Jurkat, Clone E6-1 (cell line): ENCODE measurements around the gene NKAPL.

Experiments used
- DNase-seq: peaks from one replicate; pipeline ENCODE4 v3.0.0-alpha.2; 2011; ENCODE audit warnings: low read depth, low spot score
- H3K4me3 ChIP-seq: 2 replicates; pipeline ENCODE4 v1.5.1; 2011; ENCODE audit warnings: mild to moderate bottlenecking, low read length, control low read depth, moderate library complexity

NKAPL gene

GRCh38 chr6:28240471-28240870 is 18.6 kb upstream of the NKAPL start:
- no peak for DNase-seq
- no peak overlapping the region for H3K4me3 ChIP-seq

- no peak for DNase-seq
- no peak overlapping the region for H3K4me3 ChIP-seq
Measured at GRCh38 chr6:28243946-28244345, 15.2 kb upstream of the NKAPL start.

- no peak for DNase-seq
- no peak overlapping the region for H3K4me3 ChIP-seq
Measured at GRCh38 chr6:28245206-28245941, 13.7 kb upstream of the NKAPL start.

GRCh38 chr6:28248916-28249315 is 10.2 kb upstream of the NKAPL start:
- no peak for DNase-seq
- H3K4me3 ChIP-seq = no peak overlapping the region

DNA sequence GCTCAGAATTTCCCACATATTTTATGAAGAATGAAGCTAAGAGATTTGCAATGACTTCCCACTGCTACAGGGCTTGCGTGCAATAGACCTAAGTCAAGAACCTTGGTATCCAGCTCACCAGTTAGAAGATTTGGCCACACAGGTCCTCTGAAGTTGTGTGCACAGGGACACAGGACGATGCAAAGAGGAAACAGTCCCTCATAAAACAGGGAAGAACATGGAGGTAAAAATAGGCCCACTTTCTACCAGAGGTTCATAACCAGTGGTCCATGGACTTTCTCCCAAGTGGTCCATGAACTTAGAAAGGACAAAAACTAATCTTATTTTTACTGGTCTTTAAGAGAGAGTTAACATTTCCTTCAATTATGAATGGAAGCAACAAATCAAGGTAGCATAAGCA is 8.3 kb upstream of the NKAPL start:
- no peak overlapping the region for H3K4me3 ChIP-seq
- no peak for DNase-seq

DNA sequence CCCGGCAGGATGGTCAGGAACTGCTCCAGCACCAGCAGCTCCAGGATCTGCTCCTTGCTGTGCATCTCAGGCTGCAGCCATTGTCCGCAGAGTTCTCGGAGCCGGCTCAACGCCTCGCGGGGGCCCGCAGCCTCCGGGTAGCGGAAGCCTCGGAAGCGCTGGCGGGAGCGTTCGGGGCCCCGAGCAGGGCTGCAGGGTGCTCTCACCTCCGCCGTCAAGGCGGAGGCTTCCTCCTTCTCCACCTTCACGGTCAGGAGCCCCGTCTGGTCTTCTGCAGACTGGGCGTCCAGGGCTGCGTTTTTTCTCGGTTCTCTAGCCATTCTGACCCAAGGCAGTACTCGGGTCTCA is 7.5 kb upstream of the NKAPL start:
- DNase-seq = no peak
- peak overlapping the region; percentile 88 for H3K4me3 ChIP-seq

GRCh38 chr6:28252009-28252975 is 6.8 kb upstream of the NKAPL start, which contains the start of gene ZKSCAN4:
Gene ZKSCAN4, minus strand, starts transcription at chr6:28252269. Its CDS starts 289 bp downstream, at chr6:28251980.
- peak within 1 kb of the TSS; percentile 88 for H3K4me3 ChIP-seq
- peak; percentile 91 for DNase-seq

GRCh38 chr6:28254121-28254519 is 5.0 kb upstream of the NKAPL start:
- no peak overlapping the region for H3K4me3 ChIP-seq
- DNase-seq = no peak

GRCh38 chr6:28257042-28257441 is 2.1 kb upstream of the NKAPL start:
- no peak for DNase-seq
- H3K4me3 ChIP-seq = no peak overlapping the region

GRCh38 chr6:28263922-28264321 is 4.8 kb downstream of the NKAPL start:
- no peak for DNase-seq
- H3K4me3 ChIP-seq = no peak overlapping the region

GRCh38 chr6:28264834-28265401 is 5.8 kb downstream of the NKAPL start:
- no peak overlapping the region for H3K4me3 ChIP-seq
- no peak for DNase-seq

GRCh38 chr6:28266563-28266961 is 7.5 kb downstream of the NKAPL start:
- H3K4me3 ChIP-seq = peak overlapping the region; percentile 71
- no peak for DNase-seq

- H3K4me3 ChIP-seq = peak within 1 kb of the TSS; percentile 71
- DNase-seq = peak; percentile 81
Measured at GRCh38 chr6:28266962-28267694, 8.0 kb downstream of the NKAPL start, which contains the start of gene ZSCAN26. Gene ZSCAN26, plus strand, starts transcription at chr6:28267143. Its CDS starts 4,777 bp downstream, at chr6:28271920.

DNA sequence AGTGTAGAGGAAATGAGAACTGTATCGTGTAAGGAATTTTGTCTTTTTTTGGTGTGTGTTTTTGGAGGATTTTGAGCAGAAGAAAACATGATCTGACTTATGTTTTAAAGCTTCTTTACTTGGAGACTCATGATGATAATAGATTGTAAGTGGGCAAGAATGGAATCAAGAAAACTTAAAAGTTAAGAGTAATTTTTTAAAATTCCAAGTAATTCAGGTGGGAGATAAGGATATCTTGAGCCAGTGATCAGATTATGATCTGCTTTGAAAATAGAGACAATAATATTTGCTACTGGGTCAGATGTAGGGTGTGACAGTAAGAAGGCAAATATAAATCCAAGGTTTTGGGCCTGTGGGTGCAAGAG is 8.6 kb downstream of the NKAPL start:
- H3K4me3 ChIP-seq = peak overlapping the region; percentile 71
- DNase-seq = no peak

- no peak for DNase-seq
- H3K4me3 ChIP-seq = no peak overlapping the region
Measured at GRCh38 chr6:28269492-28269891, 10.4 kb downstream of the NKAPL start.

DNA sequence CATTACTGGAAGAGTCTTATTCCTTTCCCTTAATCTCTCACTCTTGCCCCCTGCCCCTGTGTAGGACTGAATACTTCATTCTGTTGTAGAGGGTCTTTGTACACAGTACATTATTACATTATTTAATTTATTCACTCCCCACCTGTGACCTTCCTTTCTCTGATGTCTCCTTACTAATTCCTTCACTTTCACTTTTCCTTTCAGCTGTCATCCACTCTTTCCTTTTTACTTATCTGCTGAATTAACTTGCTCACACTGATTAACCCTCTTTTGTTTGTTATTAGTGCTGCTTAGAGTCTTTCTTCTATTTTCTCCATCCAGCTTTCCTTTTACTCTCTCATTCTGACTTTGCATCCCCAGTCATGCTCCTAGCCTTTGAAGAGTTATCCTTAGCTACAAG is 15.8 kb downstream of the NKAPL start:
- DNase-seq = no peak
- H3K4me3 ChIP-seq = no peak overlapping the region

DNA sequence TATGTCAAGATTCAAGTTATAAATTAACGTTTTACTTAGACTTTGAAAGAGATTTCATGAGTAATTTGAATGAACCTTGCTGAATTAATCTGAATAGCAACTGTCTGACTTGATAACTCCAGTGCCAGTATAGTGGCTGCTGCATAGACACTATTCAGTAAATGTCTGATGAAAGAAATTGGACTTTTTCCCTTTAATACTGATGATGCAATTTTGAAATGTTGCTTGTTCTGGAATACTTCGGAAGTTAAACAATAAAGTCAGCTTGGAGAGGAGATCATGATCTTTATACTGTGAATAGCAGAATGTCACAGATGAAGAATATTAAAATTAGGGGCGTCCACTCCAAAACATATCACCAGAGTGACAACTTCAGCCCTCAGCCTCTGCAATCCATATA is 18.6 kb downstream of the NKAPL start:
- no peak for DNase-seq
- no peak overlapping the region for H3K4me3 ChIP-seq

DNA sequence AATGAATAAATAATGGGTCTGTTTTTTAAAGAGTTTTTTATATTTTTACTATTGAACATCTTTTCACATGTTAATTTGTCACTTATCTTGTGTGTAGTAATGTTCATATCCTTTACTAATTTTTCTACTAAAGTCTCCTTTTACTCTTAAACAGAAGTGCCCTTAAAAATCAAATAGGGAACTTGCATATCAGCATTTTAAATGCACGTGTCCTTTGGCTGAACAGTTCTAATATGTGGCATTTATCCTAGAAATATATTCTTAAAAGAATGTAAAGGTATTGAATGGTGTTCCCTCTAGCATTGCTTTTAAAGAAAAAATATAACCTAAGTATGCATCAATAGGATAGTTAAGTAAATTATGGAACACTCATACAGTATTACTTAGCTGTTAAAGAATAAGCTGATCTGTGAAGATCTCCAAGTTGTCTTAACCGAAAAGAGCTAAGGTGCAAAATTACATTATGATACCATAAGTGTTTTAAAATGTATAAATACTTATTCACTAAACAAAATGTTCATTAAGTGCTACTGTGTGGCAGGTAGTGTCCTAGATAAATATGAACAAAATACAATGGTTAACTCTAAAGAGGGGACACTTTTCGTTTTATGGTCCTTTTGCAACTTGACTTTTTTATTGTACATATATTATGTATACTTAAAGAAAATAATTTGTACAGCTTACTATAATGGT is 21.6 kb downstream of the NKAPL start:
- peak overlapping the region; percentile 70 for H3K4me3 ChIP-seq
- DNase-seq = no peak
